DND-41 (cell line): ENCODE results near the gene OR52L1.
"Not testable (repeated sequence)": the region's sequence is repeated elsewhere in the genome, so short reads cannot be mapped to it uniquely, and the experiment has no call there.

ENCODE experiments used
- ATAC-seq: fragments of 200-7000 bp; cut with Tn5 transposase; 3 replicates; pipeline ENCODE4 v1.9.1; 2021; ENCODE audit warnings: low read depth; ENCODE audit not compliant: insufficient read depth
- DNase-seq: peaks from one replicate; pipeline ENCODE4 v3.0.0-alpha.2; 2020
- H2AFZ ChIP-seq: 2 replicates; pipeline ENCODE4 v1.6.0; 2012; ENCODE audit warnings: low read depth, low read length
- H3K27ac ChIP-seq: 2 replicates; pipeline ENCODE4 v1.5.1; 2012; ENCODE audit warnings: low read length, inconsistent platforms
- H3K27me3 ChIP-seq: fragments of 200-600 bp; sonication (generic); 2 replicates; pipeline ENCODE4 v1.6.0; 2012; ENCODE audit warnings: low read length, mild to moderate bottlenecking, inconsistent platforms; ENCODE audit not compliant: insufficient read depth, poor library complexity
- H3K36me3 ChIP-seq: 2 replicates; pipeline ENCODE4 v1.5.1; 2012; ENCODE audit warnings: low read length, inconsistent platforms; ENCODE audit not compliant: insufficient read depth
- H3K4me1 ChIP-seq: 2 replicates; pipeline ENCODE4 v1.5.1; 2012; ENCODE audit warnings: mild to moderate bottlenecking, low read length; ENCODE audit not compliant: insufficient read depth
- H3K4me2 ChIP-seq: 2 replicates; pipeline ENCODE4 v1.6.0; 2012; ENCODE audit warnings: mild to moderate bottlenecking, moderate library complexity, low read length, inconsistent platforms; ENCODE audit not compliant: insufficient read depth
- H3K4me3 ChIP-seq, 2 experiments: fragments of 200-600 bp in 1 of 2; shearing (Covaris generic) in 1 of 2; 2 replicates each; pipeline ENCODE4 v1.5.1; 2012 to 2016; ENCODE audit warnings: inconsistent platforms in 2 of 2, low read length in 2 of 2, mild to moderate bottlenecking in 2 of 2, low read depth in 1 of 2, moderate library complexity in 1 of 2
- H3K79me2 ChIP-seq: 2 replicates; pipeline ENCODE4 v1.6.0; 2012; ENCODE audit warnings: low read length, inconsistent platforms; ENCODE audit not compliant: insufficient read depth
- H3K9ac ChIP-seq: 2 replicates; pipeline ENCODE4 v1.6.0; 2012; ENCODE audit warnings: low read depth, mild to moderate bottlenecking, inconsistent platforms, low read length, moderate library complexity
- H3K9me3 ChIP-seq: 2 replicates; pipeline ENCODE4 v1.5.1; 2012; ENCODE audit warnings: low read length, moderate library complexity, mild to moderate bottlenecking, inconsistent platforms; ENCODE audit not compliant: insufficient read depth, severe bottlenecking
- H4K20me1 ChIP-seq: 2 replicates; pipeline ENCODE4 v1.6.0; 2012; ENCODE audit warnings: low read length; ENCODE audit not compliant: insufficient read depth
- EZH2 ChIP-seq: IDR thresholded peaks from 3 replicates; pipeline ENCODE4 v1.6.1; 2012; ENCODE audit warnings: borderline replicate concordance, low read depth, mild to moderate bottlenecking, moderate library complexity, low read length, inconsistent platforms; ENCODE audit not compliant: severe bottlenecking
- TF ChIP-seq, protein P1 (sequence below): IDR thresholded peaks from 2 replicates; pipeline ENCODE4 v1.5.1; 2012; ENCODE audit warnings: borderline replicate concordance, low read length, moderate library complexity, mild to moderate bottlenecking; ENCODE audit not compliant: poor library complexity, severe bottlenecking; ENCODE audit errors: extremely low read depth

Gene OR52L1

DNA sequence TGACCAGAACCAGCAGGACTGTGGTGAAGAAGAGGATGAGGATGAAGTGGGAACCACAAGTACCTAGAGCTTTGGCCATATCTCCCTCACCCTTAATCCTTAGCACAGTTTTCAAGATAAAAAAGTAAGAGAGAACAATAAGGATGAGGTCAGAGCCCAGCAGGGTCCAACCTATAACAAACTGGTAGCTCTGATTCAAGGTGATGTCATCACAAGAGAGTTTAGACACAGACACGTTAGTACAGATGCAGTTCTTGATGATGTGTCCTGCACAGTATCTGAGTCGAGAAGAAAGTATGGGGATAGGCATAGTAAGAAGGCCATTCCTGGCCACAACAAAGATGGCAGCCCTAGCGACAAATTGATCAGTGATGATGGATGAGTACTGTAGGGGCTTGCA is 19.1 kb downstream of the OR52L1 start:
- Histone ChIP-seq H3K79me2 (no peaks in the 10 kb centered on the region), H3K36me3 (no peaks in the 10 kb centered on the region), H2AFZ (no peak overlapping the region), H4K20me1 (no peaks in the 10 kb centered on the region), H3K9ac (no peak overlapping the region), H3K9me3 (peaks cover 5% of the 10 kb centered on the region), H3K27ac (no peak overlapping the region), H3K4me3 (no peak overlapping the region), H3K27me3 (peaks cover 10% of the 10 kb centered on the region), H3K4me1 (no peaks in the 10 kb centered on the region), H3K4me2 (no peak overlapping the region)
- no peak for DNase-seq
- ATAC-seq: no peak
- no peak for TF ChIP-seq EZH2
- TF ChIP-seq, protein P1, sequence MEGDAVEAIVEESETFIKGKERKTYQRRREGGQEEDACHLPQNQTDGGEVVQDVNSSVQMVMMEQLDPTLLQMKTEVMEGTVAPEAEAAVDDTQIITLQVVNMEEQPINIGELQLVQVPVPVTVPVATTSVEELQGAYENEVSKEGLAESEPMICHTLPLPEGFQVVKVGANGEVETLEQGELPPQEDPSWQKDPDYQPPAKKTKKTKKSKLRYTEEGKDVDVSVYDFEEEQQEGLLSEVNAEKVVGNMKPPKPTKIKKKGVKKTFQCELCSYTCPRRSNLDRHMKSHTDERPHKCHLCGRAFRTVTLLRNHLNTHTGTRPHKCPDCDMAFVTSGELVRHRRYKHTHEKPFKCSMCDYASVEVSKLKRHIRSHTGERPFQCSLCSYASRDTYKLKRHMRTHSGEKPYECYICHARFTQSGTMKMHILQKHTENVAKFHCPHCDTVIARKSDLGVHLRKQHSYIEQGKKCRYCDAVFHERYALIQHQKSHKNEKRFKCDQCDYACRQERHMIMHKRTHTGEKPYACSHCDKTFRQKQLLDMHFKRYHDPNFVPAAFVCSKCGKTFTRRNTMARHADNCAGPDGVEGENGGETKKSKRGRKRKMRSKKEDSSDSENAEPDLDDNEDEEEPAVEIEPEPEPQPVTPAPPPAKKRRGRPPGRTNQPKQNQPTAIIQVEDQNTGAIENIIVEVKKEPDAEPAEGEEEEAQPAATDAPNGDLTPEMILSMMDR: no peak

DNA sequence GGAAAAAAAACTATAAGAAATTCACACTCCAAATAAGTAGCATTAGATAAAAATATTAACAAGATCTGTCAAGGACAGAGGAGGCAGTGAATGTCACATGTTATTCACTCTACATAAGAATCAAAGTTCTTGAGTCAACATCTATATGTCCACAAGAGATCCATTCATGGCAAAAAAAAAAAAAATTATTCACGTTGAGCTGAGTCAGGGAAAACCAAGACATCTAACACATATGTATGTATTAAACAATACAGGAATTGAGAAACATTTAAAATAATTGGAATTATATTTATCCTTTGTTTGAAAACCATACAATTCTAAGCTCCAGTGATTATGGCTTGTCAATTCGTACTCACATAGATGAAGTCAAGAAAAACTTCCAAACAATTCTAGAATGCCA is 19.8 kb downstream of the OR52L1 start:
- Histone ChIP-seq H3K4me3 (no peak overlapping the region), H3K27ac (no peak overlapping the region), H3K27me3 (peaks cover 10% of the 10 kb centered on the region), H3K9ac (no peak overlapping the region), H3K9me3 (peaks cover 5% of the 10 kb centered on the region), H3K79me2 (no peaks in the 10 kb centered on the region), H2AFZ (no peak overlapping the region), H4K20me1 (no peaks in the 10 kb centered on the region), H3K4me2 (no peak overlapping the region), H3K4me1 (no peaks in the 10 kb centered on the region), H3K36me3 (no peaks in the 10 kb centered on the region)
- TF ChIP-seq EZH2: no peak
- TF ChIP-seq, protein P1: no peak
- no peak for ATAC-seq
- DNase-seq: no peak

DNA sequence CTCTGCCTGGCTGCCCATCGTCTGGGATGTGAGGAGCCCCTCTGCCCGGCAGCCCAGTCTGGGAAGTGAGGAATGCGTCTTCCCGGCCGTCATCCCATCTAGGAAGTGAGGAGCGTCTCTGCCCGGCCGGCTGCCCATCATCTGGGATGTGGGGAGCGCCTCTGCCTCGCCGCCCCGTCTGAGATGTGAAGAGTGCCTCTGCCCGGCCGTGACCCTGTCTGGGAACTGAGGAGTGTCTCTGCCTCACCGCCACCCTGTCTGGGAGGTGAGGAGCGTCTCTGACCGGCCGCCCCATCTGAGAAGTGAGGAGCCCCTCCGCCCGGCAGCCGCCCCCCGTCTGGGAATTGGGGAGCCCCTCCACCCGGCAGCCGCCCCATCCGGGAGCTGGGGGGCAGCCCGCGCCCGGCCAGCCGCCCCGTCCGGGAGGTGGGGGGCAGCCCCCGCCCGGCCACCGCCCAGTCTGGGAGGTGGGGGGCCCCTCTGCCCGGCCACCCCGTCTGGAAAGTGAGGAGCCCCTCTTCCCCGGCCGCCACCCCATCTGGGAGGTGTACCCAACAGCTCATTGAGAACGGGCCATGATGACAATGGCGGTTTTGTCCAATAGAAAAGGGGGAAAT is 26.0 kb downstream of the OR52L1 start:
- H3K4me1 ChIP-seq, ATAC-seq, H4K20me1 ChIP-seq, H3K9ac ChIP-seq, H3K27me3 ChIP-seq, H3K27ac ChIP-seq, H3K79me2 ChIP-seq, H3K9me3 ChIP-seq, DNase-seq, H3K4me3 ChIP-seq, H2AFZ ChIP-seq, H3K4me2 ChIP-seq, H3K36me3 ChIP-seq: not testable (repeated sequence)

DNA sequence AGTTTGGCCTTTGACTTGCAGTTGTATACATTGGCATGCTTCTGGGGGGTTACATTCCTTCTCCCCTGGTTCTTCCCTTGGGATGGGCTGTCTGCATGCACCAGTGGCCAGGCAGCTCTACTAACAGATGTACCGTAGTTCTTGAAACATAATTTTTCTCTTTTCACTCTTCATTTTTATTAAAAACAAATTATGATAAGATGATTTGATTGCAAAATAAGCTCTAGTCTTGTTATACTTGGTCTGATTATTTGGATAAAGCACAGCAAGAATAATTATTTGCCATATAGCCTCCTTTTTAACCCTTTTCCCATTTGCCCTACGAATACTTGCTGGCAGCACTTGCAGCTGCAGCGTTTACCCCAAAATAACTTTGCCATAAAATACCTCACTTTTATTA is 31.2 kb downstream of the OR52L1 start:
- no peaks in the 10 kb centered on the region for H4K20me1 ChIP-seq
- no peaks in the 10 kb centered on the region for H3K4me1 ChIP-seq
- H3K4me3 ChIP-seq: no peak overlapping the region
- no peak for ATAC-seq
- no peak for DNase-seq
- H3K27me3 ChIP-seq: peaks cover 4% of the 10 kb centered on the region
- peaks cover 4% of the 10 kb centered on the region for H3K9me3 ChIP-seq
- no peaks in the 10 kb centered on the region for H3K36me3 ChIP-seq
- TF ChIP-seq EZH2: no peak
- TF ChIP-seq, protein P1: no peak
- no peak overlapping the region for H3K9ac ChIP-seq
- H3K79me2 ChIP-seq: no peaks in the 10 kb centered on the region
- no peak overlapping the region for H2AFZ ChIP-seq
- H3K4me2 ChIP-seq: no peak overlapping the region
- no peak overlapping the region for H3K27ac ChIP-seq
